CD4-positive, alpha-beta T cell treated with Interleukin-15 for 4 hours (primary cell): ENCODE results near the gene SIRT3.
A peak's percentile ranks its signal among the peaks of the same experiment; 100 is the strongest.

Source experiments
- DNase-seq: peaks from one replicate; pipeline ENCODE4 v3.0.0-alpha.2; 2020; ENCODE audit warnings: low spot score

The SIRT3 gene

DNA sequence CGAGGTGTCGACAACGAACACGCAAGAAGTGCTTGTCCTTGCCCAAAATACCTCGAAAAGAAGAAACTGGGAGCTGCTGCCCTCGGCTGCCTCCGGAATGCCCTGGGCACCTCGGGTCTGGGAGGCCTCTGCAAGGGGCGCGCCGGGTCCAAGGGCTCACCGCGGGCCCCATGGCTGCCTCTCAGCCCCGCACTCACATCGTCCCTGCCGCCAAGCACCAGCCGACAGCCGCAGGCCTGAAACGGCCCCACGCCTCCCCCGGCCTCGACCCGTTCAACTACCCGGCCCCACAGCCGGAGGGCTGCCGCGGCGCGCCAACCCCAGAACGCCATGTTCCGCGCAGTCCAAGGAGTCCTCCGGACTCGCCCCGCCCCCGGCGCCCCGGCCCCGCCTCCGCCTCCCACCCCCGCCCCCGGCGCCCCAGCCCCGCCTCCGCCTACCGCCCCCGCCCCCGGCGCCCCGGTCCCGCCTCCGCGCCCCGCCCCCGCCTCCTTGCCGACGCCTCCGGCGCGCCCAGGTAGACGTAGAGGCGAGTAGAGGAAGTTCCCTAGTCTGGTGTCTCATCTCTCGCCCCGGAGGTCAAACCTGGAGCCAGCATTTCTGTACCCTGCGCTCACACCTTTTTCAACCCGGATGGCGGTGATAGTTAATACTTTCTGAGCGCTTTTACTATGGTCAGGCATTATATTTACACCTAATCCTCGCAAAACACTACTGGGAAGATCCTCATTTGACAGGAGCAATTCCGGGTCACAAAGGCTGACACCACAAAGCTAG is at the start of gene SIRT3:
TSS of gene SIRT3 (minus strand) at position 346 of the 777 bp plus-strand sequence. CDS start at position 332, 14 bp downstream.
- DNase-seq, result peak; percentile 88

GRCh38 chr11:285894-286220 is 49.7 kb upstream of the SIRT3 start:
- DNase-seq, result no peak

- no peak for DNase-seq
Measured at GRCh38 chr11:285021-285893, 49.1 kb upstream of the SIRT3 start.

DNA sequence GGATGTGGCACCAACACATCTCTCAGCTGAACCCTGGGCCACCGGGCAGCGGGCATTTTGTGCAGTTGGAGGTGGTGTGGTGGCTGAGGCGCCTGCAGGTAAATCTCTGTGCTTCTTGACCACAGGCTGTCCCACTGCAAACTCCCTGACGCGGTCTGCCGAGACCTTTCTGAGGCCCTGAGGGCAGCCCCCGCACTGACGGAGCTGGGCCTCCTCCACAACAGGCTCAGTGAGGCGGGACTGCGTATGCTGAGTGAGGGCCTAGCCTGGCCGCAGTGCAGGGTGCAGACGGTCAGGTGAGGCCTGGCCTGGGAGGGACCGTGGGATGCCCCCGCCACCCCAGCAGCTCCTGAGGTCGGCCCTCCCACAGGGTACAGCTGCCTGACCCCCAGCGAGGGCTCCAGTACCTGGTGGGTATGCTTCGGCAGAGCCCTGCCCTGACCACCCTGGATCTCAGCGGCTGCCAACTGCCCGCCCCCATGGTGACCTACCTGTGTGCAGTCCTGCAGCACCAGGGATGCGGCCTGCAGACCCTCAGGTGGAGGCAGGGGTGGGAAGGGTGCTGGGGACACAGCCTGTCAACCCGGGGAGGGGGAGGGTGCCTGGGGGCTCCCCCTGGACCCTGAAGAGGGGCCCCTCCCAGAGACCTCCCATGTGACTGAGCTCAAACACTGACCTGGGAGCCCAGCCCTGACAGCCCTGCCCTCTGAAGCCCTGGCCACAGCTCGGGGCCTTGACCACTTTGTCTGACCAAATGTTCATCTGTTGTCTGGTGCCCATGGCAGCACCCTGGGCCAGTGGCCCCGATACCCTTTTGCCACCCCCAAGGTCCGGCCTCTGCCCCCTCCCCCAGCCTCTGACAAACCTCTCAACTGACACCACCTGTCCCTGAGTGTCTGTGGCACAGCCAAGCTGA is 48.2 kb upstream of the SIRT3 start:
- DNase-seq, result no peak

- DNase-seq, result no peak
Measured at GRCh38 chr11:283405-284104, 47.4 kb upstream of the SIRT3 start.

DNA sequence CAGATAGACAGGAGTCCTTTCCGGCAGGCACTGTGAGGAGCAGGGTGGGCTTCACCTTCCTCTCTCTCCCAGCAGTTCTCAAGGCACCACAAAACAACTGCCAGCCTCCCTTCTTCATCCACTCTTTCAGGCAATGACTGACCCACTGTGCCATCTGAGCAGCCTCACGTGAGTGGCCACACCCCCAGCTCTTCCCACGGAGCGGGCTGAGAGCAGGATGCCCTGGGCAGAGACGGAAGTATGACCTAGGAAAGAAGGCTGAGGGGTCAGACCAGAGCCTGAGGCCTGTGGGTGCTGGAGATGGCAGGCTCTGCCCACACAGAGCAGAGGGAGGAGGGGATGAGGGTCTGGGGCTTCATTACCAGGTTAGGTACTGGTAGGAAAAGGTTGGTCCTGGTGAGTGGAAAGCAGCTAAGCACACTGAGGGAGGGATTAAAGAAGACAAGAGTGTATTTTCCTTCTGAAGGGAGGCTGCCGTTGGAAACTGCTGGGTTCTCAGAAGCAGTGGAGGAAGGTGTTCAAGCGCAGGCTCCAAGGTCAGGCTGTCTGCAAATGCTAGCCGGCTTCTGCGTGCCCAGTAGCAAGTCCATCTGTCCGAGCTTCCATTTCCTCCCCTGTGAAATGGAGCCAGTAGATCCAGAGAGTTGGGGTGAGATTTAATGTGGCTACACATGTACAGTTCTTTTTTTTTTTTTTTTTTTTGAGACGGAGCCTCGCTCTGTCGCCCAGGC is 46.7 kb upstream of the SIRT3 start:
- DNase-seq, result no peak

- DNase-seq, result no peak
Measured at GRCh38 chr11:282171-282570, 46.0 kb upstream of the SIRT3 start.

DNA sequence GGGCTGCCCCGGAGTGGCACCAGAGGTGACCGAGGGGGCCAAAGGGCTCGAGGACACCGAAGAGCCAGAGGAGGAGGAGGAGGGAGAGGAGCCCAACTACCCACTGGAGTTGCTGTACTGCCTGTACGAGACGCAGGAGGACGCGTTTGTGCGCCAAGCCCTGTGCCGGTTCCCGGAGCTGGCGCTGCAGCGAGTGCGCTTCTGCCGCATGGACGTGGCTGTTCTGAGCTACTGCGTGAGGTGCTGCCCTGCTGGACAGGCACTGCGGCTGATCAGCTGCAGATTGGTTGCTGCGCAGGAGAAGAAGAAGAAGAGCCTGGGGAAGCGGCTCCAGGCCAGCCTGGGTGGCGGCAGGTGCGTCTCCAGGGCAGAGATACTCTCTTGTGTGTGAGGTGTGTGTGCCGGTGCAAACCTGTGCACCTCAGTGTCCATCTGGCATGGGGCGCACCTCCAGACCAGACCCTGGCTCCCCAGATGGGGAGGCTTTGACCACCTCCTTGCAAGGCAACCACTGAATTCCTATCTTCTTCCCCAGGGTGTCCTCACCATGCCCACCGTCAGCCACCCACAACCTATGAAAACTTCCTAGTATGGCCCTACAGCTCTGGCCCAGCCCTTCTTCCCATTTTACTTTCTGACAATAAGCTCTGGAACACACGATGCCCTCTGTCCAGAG is 45.5 kb upstream of the SIRT3 start:
- DNase-seq, result no peak

GRCh38 chr11:280706-281485 is 44.8 kb upstream of the SIRT3 start:
- peak; percentile 20 for DNase-seq

DNA sequence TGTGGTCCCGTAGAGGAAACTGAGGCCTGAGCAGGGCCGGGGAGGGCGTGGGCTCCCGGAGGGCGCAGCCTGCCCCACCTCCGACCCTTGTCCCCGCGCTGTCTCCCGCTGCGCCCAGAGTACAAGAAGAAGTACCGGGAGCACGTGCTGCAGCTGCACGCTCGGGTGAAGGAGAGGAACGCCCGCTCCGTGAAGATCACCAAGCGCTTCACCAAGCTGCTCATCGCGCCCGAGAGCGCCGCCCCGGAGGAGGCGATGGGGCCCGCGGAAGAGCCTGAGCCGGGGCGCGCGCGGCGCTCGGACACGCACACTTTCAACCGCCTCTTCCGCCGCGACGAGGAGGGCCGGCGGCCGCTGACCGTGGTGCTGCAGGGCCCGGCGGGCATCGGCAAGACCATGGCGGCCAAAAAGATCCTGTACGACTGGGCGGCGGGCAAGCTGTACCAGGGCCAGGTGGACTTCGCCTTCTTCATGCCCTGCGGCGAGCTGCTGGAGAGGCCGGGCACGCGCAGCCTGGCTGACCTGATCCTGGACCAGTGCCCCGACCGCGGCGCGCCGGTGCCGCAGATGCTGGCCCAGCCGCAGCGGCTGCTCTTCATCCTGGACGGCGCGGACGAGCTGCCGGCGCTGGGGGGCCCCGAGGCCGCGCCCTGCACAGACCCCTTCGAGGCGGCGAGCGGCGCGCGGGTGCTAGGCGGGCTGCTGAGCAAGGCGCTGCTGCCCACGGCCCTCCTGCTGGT is 44.0 kb upstream of the SIRT3 start:
- peak; percentile 27 for DNase-seq

DNA sequence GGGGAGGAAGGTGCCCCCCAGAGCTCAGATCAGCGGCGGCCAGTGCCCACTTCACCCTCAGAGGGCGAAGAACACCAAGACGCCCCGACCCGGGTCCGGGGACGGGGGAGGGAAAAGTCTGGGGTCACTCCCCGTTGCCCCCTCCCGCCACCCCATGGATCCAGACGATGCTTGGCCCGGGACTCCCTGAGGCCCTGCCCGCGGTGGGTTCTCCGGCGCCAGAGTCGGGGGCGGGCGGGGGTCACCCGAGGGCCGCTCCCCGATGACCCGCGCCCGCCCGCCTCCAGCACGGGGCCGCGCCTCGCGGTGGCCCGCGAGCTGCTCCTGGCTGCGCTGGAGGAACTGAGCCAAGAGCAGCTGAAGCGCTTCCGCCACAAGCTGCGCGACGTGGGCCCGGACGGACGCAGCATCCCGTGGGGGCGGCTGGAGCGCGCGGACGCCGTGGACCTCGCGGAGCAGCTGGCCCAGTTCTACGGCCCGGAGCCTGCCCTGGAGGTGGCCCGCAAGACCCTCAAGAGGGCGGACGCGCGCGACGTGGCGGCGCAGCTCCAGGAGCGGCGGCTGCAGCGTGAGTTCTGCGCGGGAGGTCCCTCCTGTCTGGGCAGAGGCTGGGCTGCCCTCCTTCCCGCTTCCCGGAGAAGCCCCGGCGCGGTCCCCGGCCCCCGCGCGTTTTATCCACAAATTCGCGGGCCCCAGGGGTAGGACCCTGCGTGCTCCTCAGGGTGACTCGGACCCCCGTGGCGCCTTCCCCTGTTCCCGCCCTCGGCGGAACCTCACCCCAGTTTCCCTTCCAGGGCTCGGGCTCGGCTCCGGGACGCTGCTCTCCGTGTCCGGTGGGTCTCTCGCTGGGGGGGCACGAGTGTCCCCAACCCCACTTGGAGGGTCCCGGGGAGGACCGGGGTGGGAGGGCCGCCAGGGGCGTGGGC is 43.2 kb upstream of the SIRT3 start:
- DNase-seq, result no peak

DNA sequence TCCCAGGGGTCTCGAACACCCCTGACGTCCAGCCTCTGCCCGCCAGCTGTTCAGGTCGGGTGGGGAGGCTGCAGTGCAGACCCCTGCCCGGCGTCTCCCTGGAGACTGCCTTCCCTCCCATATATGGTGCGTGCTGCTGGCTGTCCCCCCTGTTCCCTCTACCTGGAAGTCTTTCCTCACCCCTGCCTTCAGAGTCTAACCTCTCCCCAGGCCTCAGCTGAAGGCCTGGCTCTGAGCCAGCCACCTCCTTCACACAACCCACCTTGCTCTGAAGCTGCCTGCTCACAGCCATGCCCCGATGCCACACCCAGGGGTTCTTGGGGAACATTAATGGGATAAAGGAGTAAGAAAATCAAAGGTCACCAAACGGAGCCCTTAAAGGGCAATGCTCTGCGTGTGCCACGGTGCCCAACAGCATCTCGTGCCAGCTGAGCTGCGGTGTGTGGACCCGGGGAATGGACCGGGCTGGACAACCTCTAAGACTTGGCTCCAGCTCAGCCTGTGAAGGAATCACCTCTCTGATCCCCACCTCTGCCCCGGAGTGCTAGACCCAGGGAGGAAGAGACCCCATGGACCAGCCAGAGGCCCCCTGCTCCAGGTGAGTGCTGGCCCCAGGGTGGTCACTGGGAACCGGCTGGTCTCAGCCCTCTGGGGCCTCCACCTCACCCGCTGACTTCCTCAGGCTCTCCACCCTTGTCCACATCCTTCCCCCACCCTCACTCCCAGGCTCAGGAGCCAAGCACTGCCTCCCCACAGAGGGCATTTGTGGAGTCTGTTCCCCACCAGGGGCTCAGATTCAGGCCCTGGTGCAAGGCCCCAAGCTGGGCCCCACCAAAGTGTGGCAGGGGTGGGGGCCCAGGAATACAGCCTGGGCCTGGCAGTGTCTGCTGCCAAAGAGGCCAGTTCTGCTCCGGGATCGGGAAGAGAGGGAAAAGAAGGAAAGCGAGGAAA is 42.1 kb upstream of the SIRT3 start, which contains the start of gene NLRP6:
TSS of gene NLRP6 (plus strand) at position 407 of the 951 bp plus-strand sequence. CDS start at position 570, 163 bp downstream.
- DNase-seq, result no peak

GRCh38 chr11:276219-276618 is 40.1 kb upstream of the SIRT3 start:
- no peak for DNase-seq

DNA sequence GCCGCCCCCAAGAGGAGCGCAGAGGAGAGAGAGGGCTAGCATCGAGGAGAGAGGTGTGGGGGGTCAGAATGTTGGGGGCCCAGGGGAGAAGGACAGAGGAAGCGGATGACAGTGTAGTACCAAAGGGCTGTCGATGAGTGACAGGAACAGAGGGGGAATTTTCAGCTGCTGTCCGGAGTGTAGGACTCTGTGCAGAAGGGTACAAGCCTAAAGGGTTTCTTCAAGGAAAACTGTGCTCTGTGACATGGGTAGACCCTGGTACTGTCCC is 36.7 kb upstream of the SIRT3 start:
- DNase-seq, result no peak

DNA sequence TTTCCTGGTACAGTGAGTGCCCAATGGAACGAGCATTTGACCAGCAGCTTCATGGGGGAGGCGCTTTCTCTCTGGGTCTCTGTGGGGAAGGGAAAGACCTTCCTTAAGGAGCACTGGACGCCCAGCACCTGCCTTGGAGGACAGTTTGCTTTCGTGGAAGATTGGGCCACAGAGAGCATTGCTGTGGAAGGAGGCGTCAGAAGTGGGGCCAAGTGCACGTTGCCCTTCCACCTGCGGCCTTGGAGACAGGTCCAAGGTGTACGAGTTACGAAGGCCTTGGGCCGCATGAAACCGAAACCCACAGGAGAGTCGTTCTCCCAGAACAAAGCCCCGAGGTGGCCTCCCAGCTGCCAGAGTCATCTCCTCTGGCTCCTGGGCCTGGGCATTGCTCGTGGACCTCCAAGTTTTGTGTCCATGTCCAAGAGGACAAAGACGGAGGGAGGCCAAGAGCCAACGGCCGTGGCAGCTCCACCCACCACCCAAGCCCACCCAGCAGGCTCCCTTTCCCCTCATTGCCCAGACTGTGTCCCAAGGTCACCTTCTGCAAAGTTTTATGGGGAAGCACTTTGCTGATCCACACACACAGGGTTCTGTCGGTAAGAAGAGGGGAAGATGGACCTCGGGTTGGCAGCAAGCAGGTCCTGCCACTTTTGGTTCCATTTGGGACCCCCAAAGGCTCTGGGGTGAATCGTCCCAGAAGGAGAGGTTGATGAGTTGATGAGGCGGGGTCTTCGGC is 36.2 kb upstream of the SIRT3 start:
- no peak for DNase-seq

DNA sequence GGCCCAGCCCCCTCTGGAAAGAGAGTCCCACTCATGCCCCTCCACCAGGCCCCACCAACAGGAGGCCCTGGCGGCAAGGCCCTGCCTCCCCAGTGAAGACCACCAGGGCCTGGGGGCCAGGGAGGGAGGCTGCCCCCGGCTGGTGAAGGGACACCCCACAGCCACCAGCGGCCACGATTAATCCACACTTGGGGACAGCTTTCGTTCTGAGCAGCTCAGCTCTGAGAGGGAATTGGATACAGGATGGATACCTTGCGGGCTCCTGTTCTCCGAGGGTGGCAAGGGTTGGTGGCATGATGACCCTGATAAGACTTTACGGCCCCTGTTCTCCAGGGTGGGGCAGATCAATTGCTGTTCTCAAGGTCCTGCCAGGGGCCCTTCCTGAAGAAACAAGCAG is 35.2 kb upstream of the SIRT3 start:
- DNase-seq, result no peak
